ENCODE measurements around the gene BOK.

Gene BOK

DNA sequence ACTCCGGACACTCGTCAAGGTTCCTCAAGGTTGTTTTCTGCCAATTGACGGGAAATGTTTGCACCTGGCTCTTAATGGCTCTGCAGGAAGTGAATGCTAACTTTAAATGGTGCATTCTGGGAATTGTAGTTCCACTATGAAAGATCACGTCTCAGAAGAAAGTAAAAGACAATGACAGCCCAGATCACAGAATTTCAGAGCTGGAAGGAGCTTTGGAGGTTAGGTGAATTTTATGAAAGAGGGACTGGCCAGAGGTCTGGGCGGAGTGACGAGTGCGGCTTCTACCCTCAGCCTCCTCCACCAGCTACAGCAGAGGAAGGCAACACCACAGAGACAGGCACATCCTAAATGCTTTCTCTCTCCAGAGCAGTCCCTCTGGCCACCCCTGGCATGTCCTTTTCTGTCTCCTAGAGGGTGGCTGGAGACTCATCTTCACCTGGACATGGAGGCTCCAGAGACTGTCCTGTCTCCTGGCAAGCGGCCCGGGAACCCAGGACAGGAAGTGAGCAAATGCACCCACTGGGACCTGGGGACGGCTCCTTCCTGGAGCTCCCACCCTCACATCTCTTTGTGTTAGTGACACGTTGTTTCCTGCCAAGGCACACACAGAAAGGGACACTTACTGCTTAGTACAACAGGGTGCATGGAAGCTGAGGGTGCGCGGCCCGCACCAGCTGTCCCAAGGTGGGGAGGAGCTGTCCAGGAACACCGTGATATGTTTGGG, 59.0 kb downstream of the BOK start:
- no peaks in the 10 kb centered on the region for H3K9me3 ChIP-seq (ENCODE audit: insufficient read depth, low read depth, low read length)
- no peak overlapping the region for H3K9ac ChIP-seq (ENCODE audit: low read depth, low read length)

DNA sequence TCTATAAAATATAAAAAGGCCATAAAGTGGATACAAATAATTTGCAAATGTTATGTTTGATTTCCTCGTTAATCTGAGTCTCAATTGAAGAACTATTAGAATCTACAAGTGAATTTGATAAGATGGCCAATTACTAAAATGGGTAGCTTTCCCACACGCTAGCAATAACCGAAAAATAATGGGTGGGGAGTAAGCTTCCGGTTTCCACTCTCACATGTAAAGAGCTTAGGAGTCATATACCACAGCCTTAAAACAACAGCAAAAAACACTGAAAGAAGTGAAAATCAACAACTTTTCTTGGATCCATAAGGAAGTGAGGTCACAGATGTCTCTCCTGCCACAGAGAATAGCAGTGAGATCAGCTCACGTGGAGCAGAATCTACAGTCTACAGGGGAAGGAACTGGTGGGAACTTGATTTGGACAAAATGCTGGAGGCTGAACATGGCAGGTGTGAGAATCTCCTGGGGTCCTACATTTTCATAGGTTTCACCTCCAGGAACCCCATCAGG, 59.8 kb downstream of the BOK start:
- 97% methylated on average over 5 of the region's 5 CpGs for WGBS

More for the DNA sequence above, 59.0 kb downstream of the BOK start:
- H3K27me3 ChIP-seq (ENCODE audit: insufficient read depth, low read length), result no peaks in the 10 kb centered on the region
- H3K36me3 ChIP-seq (ENCODE audit: insufficient read depth, low read length), result peaks cover 7% of the 10 kb centered on the region; the same call in 1 of the 2 replicates
- WGBS, result 77% methylated on average over 15 of the region's 15 CpGs
- peak overlapping the region; percentile 5; the same call in 1 of the 2 replicates for H3K4me3 ChIP-seq (ENCODE audit: low read length)
- peaks cover 6% of the 10 kb centered on the region; the same call in 1 of the 2 replicates for H3K4me1 ChIP-seq (ENCODE audit: insufficient read depth, low read length)
- H3K27ac ChIP-seq (ENCODE audit: low read depth, low read length), result no peak overlapping the region

DNA sequence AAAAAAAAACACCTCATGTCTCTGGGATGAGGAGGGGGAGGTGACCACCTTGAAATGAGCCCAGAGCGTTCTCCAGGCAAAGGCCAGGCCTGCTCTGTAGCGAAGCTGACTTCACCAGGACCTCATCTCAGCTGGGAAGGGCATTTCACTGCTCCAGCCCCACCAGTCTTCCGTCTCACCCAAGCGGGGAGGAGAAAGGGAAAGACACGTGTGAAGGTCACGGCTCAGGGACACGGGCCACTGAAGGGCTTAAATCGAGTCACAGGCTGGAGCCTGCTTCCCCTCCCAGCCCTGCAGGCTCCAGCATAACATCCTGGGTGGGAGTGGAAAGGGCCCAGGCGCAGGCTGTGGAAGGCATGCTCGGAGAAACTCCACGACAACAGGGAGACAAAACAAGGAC, 60.3 kb downstream of the BOK start:
- no peak overlapping the region for H3K9ac ChIP-seq (ENCODE audit: low read depth, low read length)
- H3K4me3 ChIP-seq (ENCODE audit: low read length), result no peak overlapping the region
- H3K9me3 ChIP-seq (ENCODE audit: insufficient read depth, low read depth, low read length), result no peaks in the 10 kb centered on the region
- H3K27me3 ChIP-seq (ENCODE audit: insufficient read depth, low read length), result no peaks in the 10 kb centered on the region
- 94% methylated on average over 11 of the region's 11 CpGs for WGBS
- H3K4me1 ChIP-seq (ENCODE audit: insufficient read depth, low read length), result peaks cover 6% of the 10 kb centered on the region; the same call in 1 of the 2 replicates
- peaks cover 7% of the 10 kb centered on the region; the same call in 1 of the 2 replicates for H3K36me3 ChIP-seq (ENCODE audit: insufficient read depth, low read length)
- no peak overlapping the region for H3K27ac ChIP-seq (ENCODE audit: low read depth, low read length)

More for the DNA sequence above, 59.8 kb downstream of the BOK start:
- Histone ChIP-seq H3K4me3 (ENCODE audit: low read length) (no peak overlapping the region), H3K27me3 (ENCODE audit: insufficient read depth, low read length) (no peaks in the 10 kb centered on the region), H3K4me1 (ENCODE audit: insufficient read depth, low read length) (peaks cover 6% of the 10 kb centered on the region; the same call in 1 of the 2 replicates), H3K36me3 (ENCODE audit: insufficient read depth, low read length) (peaks cover 7% of the 10 kb centered on the region; the same call in 1 of the 2 replicates), H3K9ac (ENCODE audit: low read depth, low read length) (no peak overlapping the region), H3K27ac (ENCODE audit: low read depth, low read length) (no peak overlapping the region), H3K9me3 (ENCODE audit: insufficient read depth, low read depth, low read length) (no peaks in the 10 kb centered on the region)

DNA sequence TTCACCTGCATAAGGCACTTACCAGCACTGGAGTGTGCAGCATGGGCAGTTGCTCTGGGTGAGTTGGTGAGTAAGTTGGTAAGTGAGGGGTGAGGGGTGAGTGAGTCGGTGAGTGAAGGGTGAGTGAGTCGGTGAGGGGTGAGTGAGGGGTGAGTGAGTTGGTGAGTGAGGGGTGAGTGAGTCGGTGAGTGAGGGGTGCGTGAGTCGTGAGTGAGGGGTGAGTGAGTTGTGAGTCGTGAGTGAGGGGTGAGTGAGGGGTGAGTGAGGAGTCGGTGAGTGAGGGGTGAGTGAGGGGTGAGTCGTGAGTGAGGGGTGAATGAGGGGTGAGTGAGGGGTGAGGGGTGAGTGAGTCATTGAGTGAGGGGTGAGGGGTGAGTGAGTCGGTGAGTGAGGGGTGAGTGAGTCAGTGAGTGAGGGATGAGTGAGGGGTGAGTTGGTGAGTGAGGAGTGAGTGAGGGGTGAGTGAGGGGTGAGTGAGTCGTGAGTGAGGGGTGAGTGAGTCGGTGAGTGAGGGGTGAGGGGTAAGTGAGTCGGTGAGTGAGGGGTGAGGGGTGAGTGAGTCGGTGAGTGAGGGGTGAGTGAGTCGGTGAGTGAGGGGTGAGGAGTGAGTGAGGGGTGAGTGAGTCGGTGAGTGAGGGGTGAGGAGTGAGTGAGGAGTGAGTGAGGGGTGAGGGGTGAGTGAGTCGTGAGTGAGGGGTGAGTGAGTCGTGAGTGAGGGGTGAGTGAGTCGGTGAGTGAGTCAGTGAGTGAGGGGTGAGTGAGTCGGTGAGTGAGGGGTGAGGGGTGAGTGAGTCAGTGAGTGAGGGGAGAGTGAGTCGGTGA, 61.3 kb downstream of the BOK start:
- Histone ChIP-seq H3K36me3 (ENCODE audit: insufficient read depth, low read length) (peaks cover 7% of the 10 kb centered on the region; the same call in 1 of the 2 replicates), H3K9me3 (ENCODE audit: insufficient read depth, low read depth, low read length) (no peaks in the 10 kb centered on the region), H3K27ac (ENCODE audit: low read depth, low read length) (no peak overlapping the region), H3K4me3 (ENCODE audit: low read length) (no peak overlapping the region), H3K9ac (ENCODE audit: low read depth, low read length) (no peak overlapping the region), H3K4me1 (ENCODE audit: insufficient read depth, low read length) (peaks cover 6% of the 10 kb centered on the region; the same call in 1 of the 2 replicates), H3K27me3 (ENCODE audit: insufficient read depth, low read length) (no peaks in the 10 kb centered on the region)
- 88% methylated on average over 20 of the region's 20 CpGs for WGBS

DNA sequence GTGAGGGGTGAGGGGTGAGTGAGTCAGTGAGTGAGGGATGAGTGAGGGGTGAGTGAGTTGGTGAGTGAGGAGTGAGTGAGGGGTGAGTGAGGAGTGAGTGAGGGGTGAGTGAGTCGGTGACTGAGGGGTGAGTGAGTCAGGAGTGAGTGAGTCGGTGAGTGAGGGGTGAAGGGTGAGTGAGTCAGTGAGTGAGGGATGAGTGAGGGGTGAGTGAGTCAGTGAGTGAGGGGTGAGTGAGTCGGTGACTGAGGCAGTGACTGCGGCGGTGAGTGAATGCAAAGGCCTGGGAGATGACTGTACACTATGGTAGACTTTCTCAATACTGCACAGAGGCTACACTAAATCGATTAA, 61.8 kb downstream of the BOK start:
- Histone ChIP-seq H3K4me1 (ENCODE audit: insufficient read depth, low read length) (peaks cover 6% of the 10 kb centered on the region; the same call in 1 of the 2 replicates), H3K36me3 (ENCODE audit: insufficient read depth, low read length) (peaks cover 10% of the 10 kb centered on the region; the same call in 1 of the 2 replicates), H3K4me3 (ENCODE audit: low read length) (no peak overlapping the region), H3K27ac (ENCODE audit: low read depth, low read length) (no peak overlapping the region), H3K9ac (ENCODE audit: low read depth, low read length) (no peak overlapping the region), H3K9me3 (ENCODE audit: insufficient read depth, low read depth, low read length) (no peaks in the 10 kb centered on the region), H3K27me3 (ENCODE audit: insufficient read depth, low read length) (no peaks in the 10 kb centered on the region)
- WGBS, result 95% methylated on average over 6 of the region's 6 CpGs

Data from HUES64 (cell line).